ENCODE data around the gene RFNG.

DNA sequence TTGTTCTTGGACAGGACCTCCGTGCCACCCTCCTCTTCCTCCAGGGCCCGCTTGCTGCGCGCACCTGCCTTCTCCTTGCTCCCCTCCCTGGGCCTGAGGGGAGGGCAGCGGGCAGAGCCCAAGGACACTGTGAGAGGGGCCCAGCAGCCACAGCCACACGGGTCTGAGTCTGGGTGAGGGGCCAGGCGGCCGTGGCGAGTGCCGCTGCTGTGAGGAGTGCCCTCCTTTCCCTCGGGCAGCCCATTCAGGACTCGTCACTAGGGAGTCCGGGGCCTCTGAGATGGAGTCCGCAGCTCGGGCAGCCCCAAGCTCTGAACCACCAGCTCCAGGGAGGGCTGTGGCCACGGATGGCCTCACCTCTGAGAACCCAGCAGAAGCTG, 8.4 kb upstream of the RFNG start:
- TF ChIP-seq CTCF (optimal IDR thresholded peaks at IDR 0.05 in 1 of 3, IDR thresholded peaks at IDR 0.05 in 1 of 3, conservative IDR thresholded peaks at IDR 0.05 in 1 of 3; ENCODE audit: extremely low read depth in 1 of 3, insufficient read depth in 2 of 3, low read length in 3 of 3) (no peak), EZH2 (IDR thresholded peaks at IDR 0.05; ENCODE audit: low read length) (no peak)

Measured in keratinocyte (primary cell).